ENCODE data around the gene SLC4A3. TPM values are rescaled to one million over a fixed set of nuclear protein-coding genes. Genes with fewer than 3 reads are reported as not detected.

The SLC4A3 gene
- total and polyA plus RNA-seq, 2 of the 13 experiments (the other 11 are each of a cell fraction or from before 2014, with no cell fraction given) = 0.18 to 0.95 TPM

DNA sequence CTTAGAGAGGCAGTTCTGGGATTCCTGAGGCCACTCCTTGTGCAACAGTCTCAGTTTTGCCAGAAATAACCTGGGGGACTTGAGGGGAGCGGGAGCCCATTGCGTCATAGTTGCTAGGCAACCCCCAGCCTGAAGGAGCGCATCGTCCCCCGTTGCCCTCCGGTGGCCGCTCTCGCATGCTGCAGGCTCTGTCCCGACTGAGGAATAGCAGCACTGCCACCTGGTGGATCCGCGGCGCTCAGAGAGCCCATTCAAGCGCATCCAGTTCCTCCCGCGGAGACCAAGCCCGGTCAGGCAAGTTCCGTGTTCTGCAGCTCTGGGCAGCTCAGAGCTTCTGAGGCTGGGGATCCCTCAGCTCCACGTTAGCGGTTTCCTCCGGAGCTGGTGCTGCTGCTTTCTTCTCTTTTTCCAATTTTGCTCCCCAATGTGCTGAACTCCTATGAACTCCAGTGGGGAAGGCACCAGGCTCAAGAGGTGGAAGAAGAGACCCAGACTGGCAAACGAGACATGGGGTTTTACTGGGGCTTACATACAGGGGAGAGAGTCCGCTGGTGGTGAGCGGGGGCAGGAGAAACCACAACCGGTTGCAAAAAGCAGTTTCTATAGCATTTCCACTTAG lies 15.1 kb downstream of the SLC4A3 start (continued):
- TF ChIP-seq, protein P1, sequence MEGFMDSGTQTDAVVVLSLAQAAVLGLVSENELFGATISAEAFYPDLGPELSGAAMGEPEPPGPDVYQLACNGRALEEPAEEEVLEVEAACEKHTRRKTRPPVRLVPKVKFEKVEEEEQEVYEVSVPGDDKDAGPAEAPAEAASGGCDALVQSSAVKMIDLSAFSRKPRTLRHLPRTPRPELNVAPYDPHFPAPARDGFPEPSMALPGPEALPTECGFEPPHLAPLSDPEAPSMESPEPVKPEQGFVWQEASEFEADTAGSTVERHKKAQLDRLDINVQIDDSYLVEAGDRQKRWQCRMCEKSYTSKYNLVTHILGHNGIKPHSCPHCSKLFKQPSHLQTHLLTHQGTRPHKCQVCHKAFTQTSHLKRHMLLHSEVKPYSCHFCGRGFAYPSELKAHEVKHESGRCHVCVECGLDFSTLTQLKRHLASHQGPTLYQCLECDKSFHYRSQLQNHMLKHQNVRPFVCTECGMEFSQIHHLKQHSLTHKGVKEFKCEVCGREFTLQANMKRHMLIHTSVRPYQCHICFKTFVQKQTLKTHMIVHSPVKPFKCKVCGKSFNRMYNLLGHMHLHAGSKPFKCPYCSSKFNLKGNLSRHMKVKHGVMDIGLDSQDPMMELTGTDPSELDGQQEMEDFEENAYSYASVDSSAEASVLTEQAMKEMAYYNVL (CRISPR knock-in tag; IDR thresholded peaks at IDR 0.05; ENCODE audit: borderline replicate concordance) = peak; percentile 68; the same call in 1 of the 2 replicates
- peak; percentile 62; the same call in 1 of the 2 replicates for TF ChIP-seq BHLHE40 (IDR thresholded peaks at IDR 0.05; ENCODE audit: low read length)
- TF ChIP-seq KDM5B (CRISPR knock-in tag; IDR thresholded peaks at IDR 0.05; ENCODE audit: borderline replicate concordance) = peak; percentile 85; the same call in 1 of the 2 replicates
- TF ChIP-seq NONO (IDR thresholded peaks at IDR 0.05) = no peak
- TF ChIP-seq NONO (CRISPR knock-in tag; conservative IDR thresholded peaks at IDR 0.05) = peak; percentile 86
- TF ChIP-seq, protein P2, sequence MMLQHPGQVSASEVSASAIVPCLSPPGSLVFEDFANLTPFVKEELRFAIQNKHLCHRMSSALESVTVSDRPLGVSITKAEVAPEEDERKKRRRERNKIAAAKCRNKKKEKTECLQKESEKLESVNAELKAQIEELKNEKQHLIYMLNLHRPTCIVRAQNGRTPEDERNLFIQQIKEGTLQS (CRISPR knock-in tag; IDR thresholded peaks at IDR 0.05) = peak; percentile 83
- no peak for TF ChIP-seq ONECUT2 (CRISPR knock-in tag; IDR thresholded peaks at IDR 0.05)
- TF ChIP-seq, protein P3, sequence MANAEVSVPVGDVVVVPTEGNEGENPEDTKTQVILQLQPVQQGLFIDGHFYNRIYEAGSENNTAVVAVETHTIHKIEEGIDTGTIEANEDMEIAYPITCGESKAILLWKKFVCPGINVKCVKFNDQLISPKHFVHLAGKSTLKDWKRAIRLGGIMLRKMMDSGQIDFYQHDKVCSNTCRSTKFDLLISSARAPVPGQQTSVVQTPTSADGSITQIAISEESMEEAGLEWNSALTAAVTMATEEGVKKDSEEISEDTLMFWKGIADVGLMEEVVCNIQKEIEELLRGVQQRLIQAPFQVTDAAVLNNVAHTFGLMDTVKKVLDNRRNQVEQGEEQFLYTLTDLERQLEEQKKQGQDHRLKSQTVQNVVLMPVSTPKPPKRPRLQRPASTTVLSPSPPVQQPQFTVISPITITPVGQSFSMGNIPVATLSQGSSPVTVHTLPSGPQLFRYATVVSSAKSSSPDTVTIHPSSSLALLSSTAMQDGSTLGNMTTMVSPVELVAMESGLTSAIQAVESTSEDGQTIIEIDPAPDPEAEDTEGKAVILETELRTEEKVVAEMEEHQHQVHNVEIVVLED (CRISPR knock-in tag; IDR thresholded peaks at IDR 0.05; ENCODE audit: borderline replicate concordance) = peak; percentile 47; the same call in 1 of the 2 replicates
- TF ChIP-seq DNMT1 (CRISPR knock-in tag; IDR thresholded peaks at IDR 0.05) = peak; percentile 93
- TF ChIP-seq TMF1 (CRISPR knock-in tag; IDR thresholded peaks at IDR 0.05; ENCODE audit: low read depth) = 0 out of 2 replicates have a peak, but pooled peaks have one; percentile 70
- TF ChIP-seq, protein P4, sequence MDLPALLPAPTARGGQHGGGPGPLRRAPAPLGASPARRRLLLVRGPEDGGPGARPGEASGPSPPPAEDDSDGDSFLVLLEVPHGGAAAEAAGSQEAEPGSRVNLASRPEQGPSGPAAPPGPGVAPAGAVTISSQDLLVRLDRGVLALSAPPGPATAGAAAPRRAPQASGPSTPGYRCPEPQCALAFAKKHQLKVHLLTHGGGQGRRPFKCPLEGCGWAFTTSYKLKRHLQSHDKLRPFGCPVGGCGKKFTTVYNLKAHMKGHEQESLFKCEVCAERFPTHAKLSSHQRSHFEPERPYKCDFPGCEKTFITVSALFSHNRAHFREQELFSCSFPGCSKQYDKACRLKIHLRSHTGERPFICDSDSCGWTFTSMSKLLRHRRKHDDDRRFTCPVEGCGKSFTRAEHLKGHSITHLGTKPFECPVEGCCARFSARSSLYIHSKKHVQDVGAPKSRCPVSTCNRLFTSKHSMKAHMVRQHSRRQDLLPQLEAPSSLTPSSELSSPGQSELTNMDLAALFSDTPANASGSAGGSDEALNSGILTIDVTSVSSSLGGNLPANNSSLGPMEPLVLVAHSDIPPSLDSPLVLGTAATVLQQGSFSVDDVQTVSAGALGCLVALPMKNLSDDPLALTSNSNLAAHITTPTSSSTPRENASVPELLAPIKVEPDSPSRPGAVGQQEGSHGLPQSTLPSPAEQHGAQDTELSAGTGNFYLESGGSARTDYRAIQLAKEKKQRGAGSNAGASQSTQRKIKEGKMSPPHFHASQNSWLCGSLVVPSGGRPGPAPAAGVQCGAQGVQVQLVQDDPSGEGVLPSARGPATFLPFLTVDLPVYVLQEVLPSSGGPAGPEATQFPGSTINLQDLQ (CRISPR knock-in tag; IDR thresholded peaks at IDR 0.05) = 0 out of 2 replicates have a peak, but pooled peaks have one; percentile 59
- TF ChIP-seq STAG1 (CRISPR knock-in tag; IDR thresholded peaks at IDR 0.05) = peak; percentile 100
- peak; percentile 92; the same call in 1 of the 2 replicates for TF ChIP-seq NFKB2 (CRISPR knock-in tag; IDR thresholded peaks at IDR 0.05; ENCODE audit: borderline replicate concordance)
- no peak for TF ChIP-seq MBD4 (IDR thresholded peaks at IDR 0.05; ENCODE audit: borderline replicate concordance, low read length)
- peak; percentile 5; the same call in 1 of the 2 replicates for TF ChIP-seq TAF1 (CRISPR knock-in tag; IDR thresholded peaks at IDR 0.05)
- TF ChIP-seq, protein P5, sequence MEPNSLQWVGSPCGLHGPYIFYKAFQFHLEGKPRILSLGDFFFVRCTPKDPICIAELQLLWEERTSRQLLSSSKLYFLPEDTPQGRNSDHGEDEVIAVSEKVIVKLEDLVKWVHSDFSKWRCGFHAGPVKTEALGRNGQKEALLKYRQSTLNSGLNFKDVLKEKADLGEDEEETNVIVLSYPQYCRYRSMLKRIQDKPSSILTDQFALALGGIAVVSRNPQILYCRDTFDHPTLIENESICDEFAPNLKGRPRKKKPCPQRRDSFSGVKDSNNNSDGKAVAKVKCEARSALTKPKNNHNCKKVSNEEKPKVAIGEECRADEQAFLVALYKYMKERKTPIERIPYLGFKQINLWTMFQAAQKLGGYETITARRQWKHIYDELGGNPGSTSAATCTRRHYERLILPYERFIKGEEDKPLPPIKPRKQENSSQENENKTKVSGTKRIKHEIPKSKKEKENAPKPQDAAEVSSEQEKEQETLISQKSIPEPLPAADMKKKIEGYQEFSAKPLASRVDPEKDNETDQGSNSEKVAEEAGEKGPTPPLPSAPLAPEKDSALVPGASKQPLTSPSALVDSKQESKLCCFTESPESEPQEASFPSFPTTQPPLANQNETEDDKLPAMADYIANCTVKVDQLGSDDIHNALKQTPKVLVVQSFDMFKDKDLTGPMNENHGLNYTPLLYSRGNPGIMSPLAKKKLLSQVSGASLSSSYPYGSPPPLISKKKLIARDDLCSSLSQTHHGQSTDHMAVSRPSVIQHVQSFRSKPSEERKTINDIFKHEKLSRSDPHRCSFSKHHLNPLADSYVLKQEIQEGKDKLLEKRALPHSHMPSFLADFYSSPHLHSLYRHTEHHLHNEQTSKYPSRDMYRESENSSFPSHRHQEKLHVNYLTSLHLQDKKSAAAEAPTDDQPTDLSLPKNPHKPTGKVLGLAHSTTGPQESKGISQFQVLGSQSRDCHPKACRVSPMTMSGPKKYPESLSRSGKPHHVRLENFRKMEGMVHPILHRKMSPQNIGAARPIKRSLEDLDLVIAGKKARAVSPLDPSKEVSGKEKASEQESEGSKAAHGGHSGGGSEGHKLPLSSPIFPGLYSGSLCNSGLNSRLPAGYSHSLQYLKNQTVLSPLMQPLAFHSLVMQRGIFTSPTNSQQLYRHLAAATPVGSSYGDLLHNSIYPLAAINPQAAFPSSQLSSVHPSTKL (CRISPR knock-in tag; IDR thresholded peaks at IDR 0.05) = peak; percentile 77
- TF ChIP-seq RAD21 (CRISPR knock-in tag; IDR thresholded peaks at IDR 0.05) = peak; percentile 100
- TF ChIP-seq RFX5 (IDR thresholded peaks at IDR 0.05; ENCODE audit: low read depth, low read length) = peak; percentile 97
- peak in 1 of 2 experiments; percentile 24; a peak in 1 of 4 replicates for TF ChIP-seq NR2F1 (CRISPR knock-in tag; IDR thresholded peaks at IDR 0.05)
